Measurements from ENCODE around the gene GIGYF2. TPM values are rescaled to one million over a fixed set of nuclear protein-coding genes. Genes with fewer than 3 reads are reported as not detected.

The GIGYF2 gene
- total RNA-seq, 1 donor from 2014 or later: 63.4 TPM

GRCh38 chr2:232892221-232892620, 195.1 kb downstream of the GIGYF2 start:
- H3K4me1 Mint-ChIP-seq (ENCODE audit: unreplicated experiment): peaks cover 10% of the 10 kb centered on the region

GRCh38 chr2:232892843-232893242, 195.7 kb downstream of the GIGYF2 start:
- peak; percentile 74 for DNase-seq (ENCODE audit: extremely low spot score, unreplicated experiment)
- no peak overlapping the region for H3K4me3 Mint-ChIP-seq (ENCODE audit: unreplicated experiment)
- no peaks in the 10 kb centered on the region for H3K27me3 Mint-ChIP-seq (ENCODE audit: unreplicated experiment)
- H3K36me3 Mint-ChIP-seq (ENCODE audit: unreplicated experiment): no peaks in the 10 kb centered on the region
- no peak for TF ChIP-seq CTCF (IDR thresholded peaks at IDR 0.05)
- H3K27ac Mint-ChIP-seq (ENCODE audit: unreplicated experiment): no peak overlapping the region
- H3K9me3 Mint-ChIP-seq (ENCODE audit: unreplicated experiment): no peaks in the 10 kb centered on the region
- H3K4me1 Mint-ChIP-seq (ENCODE audit: unreplicated experiment): peaks cover 10% of the 10 kb centered on the region

More at GRCh38 chr2:232892221-232892620, 195.1 kb downstream of the GIGYF2 start:
- H3K9me3 Mint-ChIP-seq (ENCODE audit: unreplicated experiment): no peaks in the 10 kb centered on the region
- no peak overlapping the region for H3K27ac Mint-ChIP-seq (ENCODE audit: unreplicated experiment)
- H3K27me3 Mint-ChIP-seq (ENCODE audit: unreplicated experiment): no peaks in the 10 kb centered on the region
- TF ChIP-seq CTCF (IDR thresholded peaks at IDR 0.05): no peak
- no peak overlapping the region for H3K4me3 Mint-ChIP-seq (ENCODE audit: unreplicated experiment)
- no peaks in the 10 kb centered on the region for H3K36me3 Mint-ChIP-seq (ENCODE audit: unreplicated experiment)
- DNase-seq (ENCODE audit: extremely low spot score, unreplicated experiment): peak; percentile 53

- no peak overlapping the region for H3K4me3 Mint-ChIP-seq (ENCODE audit: unreplicated experiment)
- H3K27ac Mint-ChIP-seq (ENCODE audit: unreplicated experiment): no peak overlapping the region
- no peaks in the 10 kb centered on the region for H3K36me3 Mint-ChIP-seq (ENCODE audit: unreplicated experiment)
- TF ChIP-seq CTCF (IDR thresholded peaks at IDR 0.05): no peak
- no peaks in the 10 kb centered on the region for H3K9me3 Mint-ChIP-seq (ENCODE audit: unreplicated experiment)
- H3K4me1 Mint-ChIP-seq (ENCODE audit: unreplicated experiment): peaks cover 10% of the 10 kb centered on the region
- peak; percentile 77 for DNase-seq (ENCODE audit: extremely low spot score, unreplicated experiment)
- no peaks in the 10 kb centered on the region for H3K27me3 Mint-ChIP-seq (ENCODE audit: unreplicated experiment)
Measured at GRCh38 chr2:232893834-232894233, 196.7 kb downstream of the GIGYF2 start.

GRCh38 chr2:232894251-232894650, 197.1 kb downstream of the GIGYF2 start:
- Mint-ChIP-seq H3K4me3 (ENCODE audit: unreplicated experiment) (no peak overlapping the region), H3K27me3 (ENCODE audit: unreplicated experiment) (no peaks in the 10 kb centered on the region), H3K4me1 (ENCODE audit: unreplicated experiment) (peaks cover 10% of the 10 kb centered on the region), H3K27ac (ENCODE audit: unreplicated experiment) (no peak overlapping the region), H3K9me3 (ENCODE audit: unreplicated experiment) (no peaks in the 10 kb centered on the region), H3K36me3 (ENCODE audit: unreplicated experiment) (no peaks in the 10 kb centered on the region)
- TF ChIP-seq CTCF (IDR thresholded peaks at IDR 0.05): no peak
- DNase-seq (ENCODE audit: extremely low spot score, unreplicated experiment): peak; percentile 70

GRCh38 chr2:232894746-232895145, 197.6 kb downstream of the GIGYF2 start:
- TF ChIP-seq CTCF (IDR thresholded peaks at IDR 0.05): no peak
- Mint-ChIP-seq H3K4me3 (ENCODE audit: unreplicated experiment) (no peak overlapping the region), H3K27ac (ENCODE audit: unreplicated experiment) (no peak overlapping the region), H3K4me1 (ENCODE audit: unreplicated experiment) (peaks cover 10% of the 10 kb centered on the region), H3K36me3 (ENCODE audit: unreplicated experiment) (no peaks in the 10 kb centered on the region), H3K27me3 (ENCODE audit: unreplicated experiment) (no peaks in the 10 kb centered on the region), H3K9me3 (ENCODE audit: unreplicated experiment) (no peaks in the 10 kb centered on the region)
- peak; percentile 72 for DNase-seq (ENCODE audit: extremely low spot score, unreplicated experiment)
